GM19239 (cell line): Measurements from ENCODE around the gene CDH8.

ENCODE experiments used
- DNase-seq: peaks from one replicate; pipeline ENCODE4 v3.0.0; 2011; ENCODE audit warnings: low spot score; ENCODE audit not compliant: insufficient read length
- FAIRE-seq: peaks from 2 replicates; lab custom pipeline; 2011; peaks lifted over from hg19 to GRCh38; lab: Jason Lieb, UNC

CDH8 gene

DNA sequence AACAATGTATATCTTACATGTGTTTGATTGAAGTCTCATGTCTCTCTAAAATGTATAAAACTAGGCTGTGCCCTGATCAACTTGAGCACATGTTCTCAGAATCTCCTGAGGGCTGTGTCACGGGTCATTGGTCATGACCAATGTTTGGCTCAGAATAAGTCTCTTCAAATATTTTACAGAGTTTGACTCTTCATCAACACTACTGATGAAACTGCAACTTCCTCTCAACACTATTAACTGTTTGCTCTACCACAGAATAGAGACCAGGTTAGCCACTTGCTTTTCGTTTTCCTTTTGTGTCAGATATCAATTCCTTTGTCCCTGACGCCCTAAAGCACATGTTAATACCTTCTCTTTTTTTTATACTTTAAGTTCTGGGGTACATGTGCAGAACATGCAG is 358.1 kb downstream of the CDH8 start:
- FAIRE-seq: no peak
- no peak for DNase-seq

DNA sequence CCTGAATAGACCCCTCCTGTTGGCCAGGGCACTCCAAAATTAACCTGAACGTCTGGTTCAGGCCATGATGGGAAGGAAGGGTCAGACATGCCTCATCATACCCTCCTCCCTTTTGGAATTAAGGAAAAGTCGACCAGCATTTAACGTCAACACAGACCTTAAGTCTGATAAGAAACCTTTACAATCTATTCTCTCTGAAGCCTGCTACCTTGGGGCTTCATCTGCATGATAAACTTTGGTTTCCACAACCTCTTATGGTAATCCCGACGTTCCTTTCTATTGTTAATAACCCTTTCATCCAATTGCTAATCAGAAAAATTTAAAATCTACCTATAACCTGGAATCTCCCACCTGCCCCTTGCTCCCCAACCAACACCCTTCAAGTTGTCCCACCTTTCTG is 358.5 kb downstream of the CDH8 start:
- DNase-seq (no peak), FAIRE-seq (no peak)

DNA sequence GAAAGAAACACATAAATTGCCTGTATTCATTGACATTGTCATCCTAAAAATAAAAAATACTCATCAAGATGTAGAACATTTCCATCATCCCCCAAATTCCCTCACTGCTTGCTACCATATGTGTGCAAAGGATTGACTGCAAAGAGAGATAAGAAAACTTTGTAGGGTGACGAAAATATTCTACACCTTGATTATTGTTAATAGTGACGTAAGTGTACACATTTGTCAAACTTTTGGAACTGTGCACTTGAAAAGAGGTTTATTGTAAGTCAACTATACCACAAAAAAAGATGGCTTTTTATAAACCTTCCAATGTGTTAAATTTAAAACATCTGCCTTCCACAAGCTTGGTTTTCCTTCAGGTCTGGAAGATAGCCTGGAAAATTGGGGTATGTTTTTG is 359.5 kb downstream of the CDH8 start:
- DNase-seq (no peak), FAIRE-seq (no peak)

DNA sequence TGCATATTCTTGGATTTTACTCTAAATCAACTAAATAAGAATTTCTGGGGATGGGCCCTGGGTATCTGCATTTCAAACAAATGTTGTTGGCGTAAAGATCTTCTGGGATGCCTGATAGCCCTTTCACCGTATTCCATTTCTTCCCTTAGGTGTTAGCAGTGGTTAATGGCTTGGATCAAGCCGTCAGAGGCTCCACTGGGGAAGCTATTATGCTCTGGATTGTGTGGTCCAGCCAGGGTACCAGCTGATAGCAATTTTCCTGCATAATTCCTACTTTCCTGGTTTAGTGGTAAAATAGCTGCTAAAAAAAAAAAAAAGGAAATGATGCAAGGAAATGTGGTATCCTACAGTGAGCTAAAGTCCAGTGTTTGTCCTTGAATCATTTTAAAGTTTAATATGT is 365.1 kb downstream of the CDH8 start:
- no peak for DNase-seq
- FAIRE-seq: no peak

DNA sequence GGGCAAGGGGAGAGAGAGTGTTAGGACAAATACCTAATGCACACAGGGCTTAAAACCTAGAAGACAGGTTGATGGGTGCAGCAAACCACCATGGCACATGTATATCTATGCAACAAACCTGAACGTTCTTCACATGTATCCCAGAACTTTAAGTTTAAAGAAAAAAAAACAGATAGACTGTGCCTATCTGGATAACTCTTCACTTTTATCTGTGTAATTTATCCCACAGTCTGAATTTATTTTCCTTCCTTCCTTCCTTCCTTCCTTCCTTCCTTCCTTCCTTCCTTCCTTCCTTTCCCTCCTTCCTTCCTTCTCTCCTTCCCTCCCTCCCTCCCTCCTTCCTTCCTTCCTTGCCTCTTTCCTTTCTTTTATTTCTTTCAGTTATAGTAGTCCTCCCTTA is 370.7 kb downstream of the CDH8 start:
- DNase-seq (no peak), FAIRE-seq (no peak)

DNA sequence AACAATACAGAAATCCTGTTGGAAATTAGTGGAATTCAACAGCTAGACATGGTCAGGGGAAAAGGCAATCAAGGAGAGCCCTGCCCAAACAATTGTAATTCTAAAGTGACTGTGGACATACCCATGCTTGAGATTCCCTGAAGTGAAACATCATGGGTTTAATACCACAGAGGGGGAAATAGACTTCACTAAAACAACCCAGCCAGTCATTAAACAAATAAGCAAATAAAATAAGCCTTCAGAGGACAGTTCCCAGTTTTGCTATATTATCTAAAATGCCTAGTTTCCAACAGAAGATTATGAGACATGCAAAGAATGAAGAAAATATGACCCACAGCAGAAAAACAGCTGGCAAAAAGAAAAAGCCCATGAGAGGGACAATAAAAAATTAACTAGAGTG is 376.3 kb downstream of the CDH8 start:
- DNase-seq (no peak), FAIRE-seq (no peak)

DNA sequence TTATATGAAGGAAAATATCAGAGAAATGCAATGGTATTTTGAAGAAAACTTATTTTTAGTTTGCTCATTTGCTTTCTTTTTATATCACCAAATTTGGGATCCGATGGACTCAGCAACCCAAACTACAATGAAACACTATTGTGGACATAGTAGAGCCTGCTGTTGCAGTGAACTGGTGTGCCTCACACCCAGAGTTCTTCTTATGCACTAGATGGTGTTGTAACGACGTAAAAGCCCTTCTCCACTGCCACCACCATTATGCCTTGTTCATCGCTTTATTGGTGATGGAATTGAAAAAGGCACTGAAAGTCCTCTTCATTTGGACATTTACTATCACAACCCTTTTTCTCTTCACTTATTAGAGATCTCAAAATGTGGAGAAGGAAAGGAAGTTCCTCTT is 381.3 kb downstream of the CDH8 start:
- DNase-seq (no peak), FAIRE-seq (no peak)

DNA sequence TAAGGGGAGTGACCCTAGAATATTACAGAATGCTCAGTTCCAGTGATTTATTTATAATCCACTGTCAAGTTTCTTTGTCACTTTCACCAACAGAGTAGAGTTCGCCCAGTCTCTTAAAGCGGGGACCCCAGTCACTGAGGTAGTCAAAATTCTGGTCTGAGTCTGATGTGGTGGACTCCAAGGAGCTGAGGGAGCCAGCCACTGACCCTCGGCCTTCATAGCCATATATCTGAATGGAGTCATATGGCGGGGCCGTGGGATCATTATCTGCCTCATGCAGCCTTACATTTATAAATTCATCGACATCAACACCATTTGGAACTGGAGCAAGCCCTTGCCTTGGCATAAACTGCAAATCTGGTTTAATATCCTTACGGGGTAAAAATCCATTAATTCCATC is 382.7 kb downstream of the CDH8 start:
- FAIRE-seq: no peak

DNA sequence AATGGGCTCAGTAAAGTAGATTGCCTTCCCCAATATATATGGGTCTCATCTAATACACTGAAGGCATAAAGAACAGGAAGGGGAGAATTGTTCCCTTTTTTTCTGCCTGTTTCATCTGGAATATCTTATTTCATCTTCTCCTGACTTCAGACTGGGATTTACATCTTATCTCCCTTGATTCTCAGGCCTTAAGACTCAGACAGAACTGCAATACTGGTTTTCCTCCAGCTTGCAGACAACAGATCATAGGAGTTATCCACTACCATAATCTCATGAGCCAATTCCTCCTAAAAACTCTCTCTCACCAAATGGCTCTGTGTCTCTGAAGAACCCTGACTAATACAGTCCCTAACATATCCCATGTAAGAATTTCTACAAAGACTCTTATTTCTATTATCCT is 390.7 kb downstream of the CDH8 start:
- FAIRE-seq (no peak), DNase-seq (no peak)

More for the DNA sequence above, 382.7 kb downstream of the CDH8 start:
- no peak for DNase-seq

DNA sequence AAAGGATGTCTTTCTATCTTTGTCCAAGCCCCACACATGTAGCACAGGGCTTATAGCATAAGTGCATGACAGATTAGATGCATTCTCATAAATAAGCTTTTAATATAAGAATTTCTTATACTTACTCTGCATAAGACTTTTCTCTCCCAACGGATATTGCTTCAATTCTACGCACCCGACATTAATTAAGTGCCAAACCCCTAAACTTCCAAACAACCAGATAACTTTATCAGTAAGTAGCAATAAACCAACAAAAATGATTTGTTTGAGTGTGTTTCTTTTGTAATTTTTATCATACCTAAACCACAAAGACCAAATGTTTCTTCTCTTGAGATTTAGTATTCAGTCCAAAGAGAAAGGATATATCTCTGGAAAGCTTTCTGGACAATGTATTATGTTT is 391.5 kb downstream of the CDH8 start:
- FAIRE-seq (no peak), DNase-seq (no peak)

DNA sequence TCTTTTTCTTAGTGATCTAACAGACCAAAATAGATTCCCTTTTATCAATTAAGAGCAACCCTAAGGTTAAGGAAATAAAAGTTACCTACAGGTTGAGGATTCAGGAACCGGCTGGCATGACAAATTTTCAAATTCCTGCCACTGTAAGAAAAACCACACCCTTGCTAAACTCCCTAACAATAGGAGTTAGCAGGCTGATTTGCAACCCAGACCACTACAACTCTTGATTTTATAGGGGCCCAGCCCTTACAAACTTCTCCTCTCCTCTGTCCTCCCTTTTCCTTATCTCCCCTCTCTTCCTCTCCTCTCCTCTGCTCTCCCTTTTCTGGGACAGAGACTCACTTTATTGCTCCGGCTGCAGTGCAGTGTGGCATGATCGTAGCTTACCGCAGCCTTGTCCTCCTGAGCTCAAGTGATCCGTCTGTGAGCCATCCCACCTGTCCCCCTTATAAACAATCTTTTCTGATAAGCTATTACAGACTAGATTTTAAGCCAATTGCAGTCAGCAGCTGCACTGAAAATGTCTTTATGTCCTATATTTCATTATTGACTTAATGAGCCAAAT is 418.9 kb downstream of the CDH8 start:
- no peak for FAIRE-seq

DNA sequence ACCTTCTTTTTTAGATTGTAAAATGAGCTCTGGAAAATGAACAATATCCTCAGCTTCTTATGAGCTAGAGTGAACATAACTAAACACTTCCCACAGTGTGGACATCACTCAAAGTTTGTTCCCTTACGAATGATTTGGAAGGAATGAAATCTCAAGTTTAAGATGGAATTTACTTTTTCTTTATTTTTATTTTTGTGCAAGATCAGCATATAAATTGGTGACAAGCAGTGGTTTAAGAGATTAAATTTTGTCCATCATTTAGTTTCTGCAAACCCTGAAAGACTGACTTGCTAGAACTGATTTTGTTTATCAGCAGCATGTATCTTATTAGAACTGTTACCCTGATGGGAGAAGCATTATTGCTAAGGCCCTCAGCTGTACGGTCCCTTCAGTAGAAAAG is 420.1 kb downstream of the CDH8 start:
- DNase-seq (no peak), FAIRE-seq (no peak)

More for the DNA sequence above, 418.9 kb downstream of the CDH8 start:
- no peak for DNase-seq

DNA sequence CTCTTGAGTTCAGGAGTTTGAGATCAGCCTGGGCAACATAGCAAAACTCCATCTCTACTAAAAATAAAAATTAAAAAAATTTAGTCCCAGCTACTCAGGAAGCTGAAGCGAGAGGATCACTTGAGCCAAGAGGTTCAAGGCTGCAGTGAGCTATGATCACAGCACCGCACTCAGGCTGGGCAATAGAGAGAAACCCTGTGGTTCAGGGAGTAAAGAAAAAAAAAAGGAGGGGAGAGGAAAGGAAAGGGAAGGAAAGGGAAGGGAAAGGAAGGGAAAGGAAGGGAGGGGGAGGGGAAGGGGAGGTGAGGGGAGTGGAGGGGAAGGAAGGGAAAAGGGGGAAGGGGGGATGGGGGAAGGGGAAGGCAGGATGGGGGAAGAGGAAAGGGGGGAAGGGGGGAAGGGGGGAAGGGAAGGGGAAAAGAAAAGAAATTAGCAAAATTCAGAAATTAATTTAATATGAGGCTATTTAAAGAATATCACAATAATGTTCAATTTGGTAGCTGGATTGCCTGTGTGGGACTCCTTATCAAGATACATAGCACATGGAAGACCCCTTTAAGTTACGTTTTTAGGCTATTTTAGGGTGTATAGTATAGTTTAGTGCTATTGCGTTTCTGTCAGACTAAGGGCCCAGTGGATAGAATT is 424.3 kb downstream of the CDH8 start:
- DNase-seq (no peak), FAIRE-seq (no peak)

DNA sequence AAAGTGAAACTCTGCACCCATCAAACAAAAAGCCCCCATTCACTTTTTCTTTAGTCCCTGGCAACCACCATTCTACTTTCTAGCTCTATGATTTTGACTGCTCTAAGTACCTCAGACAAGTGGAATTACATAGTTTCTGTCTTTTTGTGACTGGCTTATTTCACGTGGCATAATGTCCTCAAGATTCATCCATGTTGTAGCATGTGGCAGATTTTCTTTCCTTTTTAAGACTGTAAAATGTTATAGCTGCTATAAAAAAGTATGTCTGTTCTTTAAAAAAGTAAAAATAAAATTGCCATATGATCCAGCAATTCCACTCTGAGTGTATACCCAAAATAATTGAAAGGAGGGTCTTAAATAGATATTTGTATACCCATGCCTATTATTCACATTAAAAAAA is 429.7 kb downstream of the CDH8 start:
- no peak for FAIRE-seq
- no peak for DNase-seq
